Activated CD4-positive, CD25-positive, alpha-beta regulatory T cell treated with anti-CD3 and anti-CD28 coated beads, Interleukin-2, amount 50 U/mL, for 16 hours (primary cell): ENCODE data around the gene ELK1.
"Not testable (repeated sequence)": the region's sequence is repeated elsewhere in the genome, so short reads cannot be mapped to it uniquely, and the experiment has no call there.

ENCODE experiments used
- DNase-seq: peaks from one replicate; pipeline ENCODE4 v3.0.0-alpha.2; 2020; ENCODE audit warnings: low read depth, low spot score

ELK1 gene

GRCh38 chrX:47650164-47651042 is at the start of gene ELK1:
Gene ELK1 (minus strand): TSS chrX:47650563. CDS start chrX:47641441, 9,122 bp downstream.
- DNase-seq = peak; percentile 79

- DNase-seq = no peak
Measured at GRCh38 chrX:47697181-47697580, 46.8 kb upstream of the ELK1 start.

GRCh38 chrX:47690175-47690574 is 39.8 kb upstream of the ELK1 start:
- DNase-seq = no peak

- DNase-seq = no peak
Measured at GRCh38 chrX:47687263-47687662, 36.9 kb upstream of the ELK1 start.

GRCh38 chrX:47683829-47684205 is 33.5 kb upstream of the ELK1 start:
- no peak for DNase-seq

- no peak for DNase-seq
Measured at GRCh38 chrX:47683184-47683828, 32.9 kb upstream of the ELK1 start.

GRCh38 chrX:47675959-47676859 is 25.8 kb upstream of the ELK1 start:
- DNase-seq = not testable (repeated sequence)

GRCh38 chrX:47674776-47675175 is 24.4 kb upstream of the ELK1 start:
- no peak for DNase-seq

GRCh38 chrX:47665797-47666196 is 15.4 kb upstream of the ELK1 start:
- DNase-seq = not testable (repeated sequence)

- DNase-seq = no peak
Measured at GRCh38 chrX:47664737-47665136, 14.4 kb upstream of the ELK1 start.

- DNase-seq = peak; percentile 1
Measured at GRCh38 chrX:47662144-47662657, 11.8 kb upstream of the ELK1 start.

- DNase-seq = no peak
Measured at GRCh38 chrX:47661539-47661938, 11.2 kb upstream of the ELK1 start.

GRCh38 chrX:47659421-47659726 is 9.0 kb upstream of the ELK1 start:
- DNase-seq = no peak

GRCh38 chrX:47658684-47659420 is 8.5 kb upstream of the ELK1 start, which contains the start of gene UXT:
Gene UXT (minus strand): TSS chrX:47659180. CDS start chrX:47658927, 253 bp downstream.
- DNase-seq = peak; percentile 80

- no peak for DNase-seq
Measured at GRCh38 chrX:47658301-47658683, 7.9 kb upstream of the ELK1 start.

- no peak for DNase-seq
Measured at GRCh38 chrX:47651043-47651905, 911 bp upstream of the ELK1 start.

- no peak for DNase-seq
Measured at GRCh38 chrX:47649781-47650163, 591 bp downstream of the ELK1 start.

- DNase-seq = no peak
Measured at GRCh38 chrX:47649271-47649670, 1.1 kb downstream of the ELK1 start.

- DNase-seq = no peak
Measured at GRCh38 chrX:47648376-47648775, 2.0 kb downstream of the ELK1 start.

- no peak for DNase-seq
Measured at GRCh38 chrX:47646636-47647035, 3.7 kb downstream of the ELK1 start.
